ENCODE results near the gene SAXO1. TPM values are rescaled to one million over a fixed set of nuclear protein-coding genes. Genes with fewer than 3 reads are reported as not detected.

The SAXO1 gene
- polyA plus RNA-seq, 3 donors: not detected

DNA sequence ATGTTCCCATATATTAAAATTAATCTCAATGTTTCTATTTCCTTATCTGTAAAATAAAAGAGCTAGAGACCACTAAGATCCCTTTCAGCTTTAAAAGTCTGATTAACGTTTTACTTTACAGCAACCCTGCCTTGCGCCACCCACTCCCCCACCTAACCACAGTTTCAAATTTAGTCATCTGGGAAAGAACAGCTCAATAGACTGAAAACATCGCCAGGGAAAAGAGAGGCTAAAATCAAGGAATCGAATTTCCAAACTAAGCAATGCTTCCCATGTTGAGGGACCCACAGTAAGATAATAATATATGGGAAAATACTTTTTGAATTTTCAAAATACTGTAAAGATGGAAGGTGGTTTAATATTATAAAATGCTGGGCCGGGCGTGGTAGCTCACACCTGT, 6.6 kb downstream of the SAXO1 start:
- intact Hi-C loops (cut with micrococcal nuclease): loop anchor here in 1 of 2 donors (10.0 kb wide), 1 partner anchor 772 kb away; no protein-coding TSS in a partner anchor
- Histone ChIP-seq H3K4me1 (ENCODE audit: control insufficient read depth in 1 of 2, insufficient read depth in 2 of 2, low read length in 2 of 2) (no peaks in the 10 kb centered on the region), H3K27me3 (ENCODE audit: control insufficient read depth in 2 of 2, insufficient read depth in 2 of 2, low read length in 2 of 2) (peaks cover 0 to 3% of the 10 kb centered on the region in 2 donors), H3K9me3 (replicated peaks in 1 of 2; ENCODE audit: control insufficient read depth in 1 of 2, insufficient read depth in 1 of 2, low read length in 2 of 2) (peaks cover 0 to 6% of the 10 kb centered on the region in 2 donors), H4K20me1 (ENCODE audit: insufficient read depth, low read length) (no peaks in the 10 kb centered on the region), H3K9ac (ENCODE audit: insufficient read depth, low read length, poor library complexity, severe bottlenecking) (no peak overlapping the region), H2AFZ (ENCODE audit: insufficient read depth, low read depth, low read length, poor library complexity, severe bottlenecking) (no peak overlapping the region), H3K4me2 (replicated peaks; ENCODE audit: extremely low read depth, low read length, poor library complexity, severe bottlenecking) (no peak overlapping the region), H3K36me3 (replicated peaks in 1 of 2; ENCODE audit: control insufficient read depth in 1 of 2, insufficient read depth in 2 of 2, low read length in 2 of 2) (no peaks in the 10 kb centered on the region), H3K4me3 (replicated peaks in 1 of 3; ENCODE audit: low read depth in 2 of 3, low read length in 3 of 3) (no peak overlapping the region), H3K79me2 (ENCODE audit: insufficient read depth, low read length) (no peaks in the 10 kb centered on the region), H3K27ac (ENCODE audit: low read depth in 1 of 2, low read length in 2 of 2) (no peak overlapping the region)
- Mint-ChIP-seq H3K27me3 (ENCODE audit: low read depth in 3 of 3) (peaks cover 1 to 2% (median 1%) of the 10 kb centered on the region in 3 donors), H3K4me1 (peaks cover under 1% of the 10 kb centered on the region), H3K4me3 (no peak overlapping the region), H3K27ac (no peak overlapping the region), H3K36me3 (no peaks in the 10 kb centered on the region), H3K9me3 (peaks cover 0 to 6% (median 4%) of the 10 kb centered on the region in 7 donors)
- 40% methylated on average over 1 of the region's 6 CpGs for WGBS (ENCODE audit: insufficient coverage)
- no peak for DNase-seq
- no peak for TF ChIP-seq CTCF (IDR thresholded peaks at IDR 0.05)

GRCh38 chr9:19023078-19023477, 9.9 kb downstream of the SAXO1 start:
- intact Hi-C loops (cut with micrococcal nuclease): loop anchor here in 1 of 2 donors (10.0 kb wide), 1 partner anchor 768 kb away; no protein-coding TSS in a partner anchor

More at GRCh38 chr9:19023078-19023477, 9.9 kb downstream of the SAXO1 start:
- Histone ChIP-seq H3K36me3 (replicated peaks in 1 of 2; ENCODE audit: control insufficient read depth in 1 of 2, insufficient read depth in 2 of 2, low read length in 2 of 2) (no peaks in the 10 kb centered on the region), H4K20me1 (ENCODE audit: insufficient read depth, low read length) (no peaks in the 10 kb centered on the region), H2AFZ (ENCODE audit: insufficient read depth, low read depth, low read length, poor library complexity, severe bottlenecking) (no peak overlapping the region), H3K9me3 (replicated peaks in 1 of 2; ENCODE audit: control insufficient read depth in 1 of 2, insufficient read depth in 1 of 2, low read length in 2 of 2) (peaks cover 0 to 6% of the 10 kb centered on the region in 2 donors), H3K79me2 (ENCODE audit: insufficient read depth, low read length) (no peaks in the 10 kb centered on the region), H3K27me3 (ENCODE audit: control insufficient read depth in 2 of 2, insufficient read depth in 2 of 2, low read length in 2 of 2) (peaks cover 0 to 3% of the 10 kb centered on the region in 2 donors), H3K9ac (ENCODE audit: insufficient read depth, low read length, poor library complexity, severe bottlenecking) (no peak overlapping the region), H3K4me1 (ENCODE audit: control insufficient read depth in 1 of 2, insufficient read depth in 2 of 2, low read length in 2 of 2) (no peaks in the 10 kb centered on the region), H3K4me2 (replicated peaks; ENCODE audit: extremely low read depth, low read length, poor library complexity, severe bottlenecking) (no peak overlapping the region), H3K4me3 (replicated peaks in 1 of 3; ENCODE audit: low read depth in 2 of 3, low read length in 3 of 3) (no peak overlapping the region), H3K27ac (ENCODE audit: low read depth in 1 of 2, low read length in 2 of 2) (no peak overlapping the region)
- Mint-ChIP-seq H3K4me3 (no peak overlapping the region), H3K9me3 (peaks cover 0 to 6% (median 4%) of the 10 kb centered on the region in 7 donors), H3K27ac (no peak overlapping the region), H3K4me1 (peaks cover 1% of the 10 kb centered on the region), H3K36me3 (no peaks in the 10 kb centered on the region), H3K27me3 (ENCODE audit: low read depth in 3 of 3) (peaks cover 1 to 3% (median 2%) of the 10 kb centered on the region in 3 donors)
- WGBS (ENCODE audit: insufficient coverage): 100% methylated on average over 1 of the region's 5 CpGs
- TF ChIP-seq CTCF (IDR thresholded peaks at IDR 0.05): no peak
- DNase-seq: no peak
